Suprapubic skin (tissue), 3 donors: Measurements from ENCODE around the gene NUP58.

Experiments used
- EP300 ChIP-seq: sonication (generic); formaldehyde crosslinking; IDR thresholded peaks from one replicate; pipeline ENCODE4 v1.6.1; 2017; ENCODE audit warnings: antibody characterized with exemption
- TF ChIP-seq, protein P1 (sequence below), 2 donors: fragments of 200-600 bp in 1 of 2; fragments of 450-650 bp in 1 of 2; sonication (generic) in 1 of 2; IDR thresholded peaks; one replicate each; pipeline ENCODE4 v1.5.1; 2016 to 2019; ENCODE audit warnings: antibody characterized with exemption in 2 of 2, mild to moderate bottlenecking in 1 of 2, moderate library complexity in 1 of 2

DNA sequence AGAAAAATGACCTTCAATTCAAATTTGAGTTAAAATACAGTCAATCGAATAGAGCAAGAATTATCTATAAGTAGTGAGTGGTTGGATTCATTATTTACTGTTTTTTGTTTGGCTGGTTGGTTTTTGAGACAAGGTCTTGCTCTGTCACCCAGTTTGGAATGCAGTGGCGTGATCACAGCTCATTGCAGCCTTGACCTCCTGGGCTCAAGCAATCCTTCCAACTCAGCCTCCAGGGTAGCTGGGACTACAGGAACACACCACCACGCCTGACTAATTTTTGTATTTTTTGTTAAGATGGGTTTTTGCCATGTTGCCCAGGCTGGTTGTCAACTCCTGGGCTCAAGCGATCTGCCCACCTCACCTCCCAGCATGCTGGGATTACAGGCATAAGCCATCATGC, 39.2 kb upstream of the NUP58 start:
- TF ChIP-seq EP300: no peak
- TF ChIP-seq, protein P1, sequence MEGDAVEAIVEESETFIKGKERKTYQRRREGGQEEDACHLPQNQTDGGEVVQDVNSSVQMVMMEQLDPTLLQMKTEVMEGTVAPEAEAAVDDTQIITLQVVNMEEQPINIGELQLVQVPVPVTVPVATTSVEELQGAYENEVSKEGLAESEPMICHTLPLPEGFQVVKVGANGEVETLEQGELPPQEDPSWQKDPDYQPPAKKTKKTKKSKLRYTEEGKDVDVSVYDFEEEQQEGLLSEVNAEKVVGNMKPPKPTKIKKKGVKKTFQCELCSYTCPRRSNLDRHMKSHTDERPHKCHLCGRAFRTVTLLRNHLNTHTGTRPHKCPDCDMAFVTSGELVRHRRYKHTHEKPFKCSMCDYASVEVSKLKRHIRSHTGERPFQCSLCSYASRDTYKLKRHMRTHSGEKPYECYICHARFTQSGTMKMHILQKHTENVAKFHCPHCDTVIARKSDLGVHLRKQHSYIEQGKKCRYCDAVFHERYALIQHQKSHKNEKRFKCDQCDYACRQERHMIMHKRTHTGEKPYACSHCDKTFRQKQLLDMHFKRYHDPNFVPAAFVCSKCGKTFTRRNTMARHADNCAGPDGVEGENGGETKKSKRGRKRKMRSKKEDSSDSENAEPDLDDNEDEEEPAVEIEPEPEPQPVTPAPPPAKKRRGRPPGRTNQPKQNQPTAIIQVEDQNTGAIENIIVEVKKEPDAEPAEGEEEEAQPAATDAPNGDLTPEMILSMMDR (IDR thresholded peaks at IDR 0.05): no peak
